ENCODE results near the gene GNAT3. TPM values are rescaled to one million over a fixed set of nuclear protein-coding genes. Genes with fewer than 3 reads are reported as not detected.

GNAT3 gene
- total and polyA plus RNA-seq, 2 donors (not counting 3 experiments of a cell fraction or from before 2014, with no cell fraction given) = not detected

GRCh38 chr7:80552031-80552694 lies 40.3 kb upstream of the GNAT3 start:
- no peak overlapping the region for H3K27ac ChIP-seq (ENCODE audit: insufficient read depth, low read depth, low read length)
- POLR2A ChIA-PET = no interaction called here
- H3K4me3 ChIP-seq (replicated peaks in 1 of 3; ENCODE audit: insufficient read depth in 1 of 3, low read depth in 1 of 3, low read length in 3 of 3) = no peak overlapping the region
- H3K9me1 ChIP-seq (replicated peaks; ENCODE audit: control insufficient read depth, extremely low read depth, insufficient read depth, low read length) = no peaks in the 10 kb centered on the region
- H3K9me3 ChIP-seq (replicated peaks; ENCODE audit: control insufficient read depth, insufficient read depth, low read length) = no peaks in the 10 kb centered on the region
- CTCF ChIA-PET = no interaction called here
- H3K9ac ChIP-seq (replicated peaks; ENCODE audit: extremely low read depth, insufficient read depth, low read length) = no peak overlapping the region
- dilution Hi-C loops (cut with MboI; ENCODE audit: extremely low pct_ligation_motif_present, low sequenced_read_pairs) = no loop called here
- FAIRE-seq = no peak
- no peaks in the 10 kb centered on the region for H3K4me1 ChIP-seq (ENCODE audit: control insufficient read depth, extremely low read depth, insufficient read depth, low read length)
- H3K79me2 ChIP-seq (ENCODE audit: control insufficient read depth, insufficient read depth, low read length) = no peaks in the 10 kb centered on the region
- H2AFZ ChIP-seq (ENCODE audit: low read depth, low read length) = no peak overlapping the region
- intact Hi-C loops (cut with micrococcal nuclease) = no loop called here
- H3K27me3 ChIP-seq (ENCODE audit: control insufficient read depth in 2 of 2, insufficient read depth in 2 of 2, low read length in 2 of 2) = no peaks in the 10 kb centered on the region
- H3K36me3 ChIP-seq (ENCODE audit: control insufficient read depth in 2 of 2, extremely low read depth in 1 of 2, insufficient read depth in 2 of 2, low read length in 2 of 2) = no peaks in the 10 kb centered on the region
- DNase-seq (ENCODE audit: low read depth, low spot score) = no peak
- no TSS peak for BruUV-seq (replicated peaks)
- TF ChIP-seq EZH2 (IDR thresholded peaks at IDR 0.05; ENCODE audit: borderline replicate concordance, low read depth, low read length, severe bottlenecking) (no peak), POLR2AphosphoS5 (IDR thresholded peaks at IDR 0.05; ENCODE audit: insufficient read depth, low read depth, low read length) (no peak), POLR2A (IDR thresholded peaks at IDR 0.05; ENCODE audit: low read depth, low read length) (no peak), JUN (IDR thresholded peaks at IDR 0.05; ENCODE audit: borderline replicate concordance, insufficient read depth, insufficient read length, low read depth) (no peak), MAX (IDR thresholded peaks at IDR 0.05; ENCODE audit: insufficient read depth, insufficient read length) (no peak), MYC (IDR thresholded peaks at IDR 0.05; ENCODE audit: low read depth, low read length) (no peak), GATA2 (IDR thresholded peaks at IDR 0.05; ENCODE audit: insufficient read depth, insufficient read length, low read depth, low read length) (no peak), FOS (IDR thresholded peaks at IDR 0.05; ENCODE audit: borderline replicate concordance, insufficient read depth, low read length) (no peak), CTCF (IDR thresholded peaks at IDR 0.05; ENCODE audit: extremely low read depth in 1 of 2, insufficient read depth in 1 of 2, low read depth in 1 of 2, low read length in 2 of 2) (no peak)
- H4K20me1 ChIP-seq (replicated peaks; ENCODE audit: control insufficient read depth, extremely low read depth, insufficient read depth, low read length) = no peaks in the 10 kb centered on the region
- H3K4me2 ChIP-seq (ENCODE audit: insufficient read depth, low read length) = no peak overlapping the region

Measured in endothelial cell of umbilical vein (primary cell).